Measurements from ENCODE around the gene ISG20. TPM values are rescaled to one million over a fixed set of nuclear protein-coding genes. Genes with fewer than 3 reads are reported as not detected.

ISG20 gene
- total RNA-seq, 1 experiment from 2014 or later = 14.9 TPM

DNA sequence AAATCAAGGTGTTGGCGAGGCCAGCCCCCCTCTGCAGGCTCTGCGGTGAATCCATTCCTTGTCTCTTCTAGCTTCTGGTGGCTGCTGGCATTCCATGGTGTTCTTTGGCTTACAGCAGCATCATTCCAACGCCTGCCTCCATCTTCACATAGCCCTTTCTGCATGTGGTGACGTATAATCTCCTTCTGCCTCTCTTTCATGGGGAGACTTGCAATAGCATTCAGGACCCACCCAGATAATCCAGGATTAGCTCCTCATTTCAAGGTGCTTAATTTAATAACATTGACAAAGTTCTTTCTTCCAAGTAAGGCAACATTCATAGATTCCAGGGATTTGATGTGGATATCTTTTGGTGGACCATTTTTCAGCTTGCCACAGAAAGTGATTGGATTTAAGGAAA is 35.8 kb downstream of the ISG20 start:
- TF ChIP-seq POLR2AphosphoS5 (IDR thresholded peaks at IDR 0.05; ENCODE audit: low read depth, low read length) = no peak
- TF ChIP-seq TCF7L2 (IDR thresholded peaks at IDR 0.05; ENCODE audit: low read depth, low read length) = no peak
- no peak for TF ChIP-seq CTCF (IDR thresholded peaks at IDR 0.05)
- TF ChIP-seq, protein P1, sequence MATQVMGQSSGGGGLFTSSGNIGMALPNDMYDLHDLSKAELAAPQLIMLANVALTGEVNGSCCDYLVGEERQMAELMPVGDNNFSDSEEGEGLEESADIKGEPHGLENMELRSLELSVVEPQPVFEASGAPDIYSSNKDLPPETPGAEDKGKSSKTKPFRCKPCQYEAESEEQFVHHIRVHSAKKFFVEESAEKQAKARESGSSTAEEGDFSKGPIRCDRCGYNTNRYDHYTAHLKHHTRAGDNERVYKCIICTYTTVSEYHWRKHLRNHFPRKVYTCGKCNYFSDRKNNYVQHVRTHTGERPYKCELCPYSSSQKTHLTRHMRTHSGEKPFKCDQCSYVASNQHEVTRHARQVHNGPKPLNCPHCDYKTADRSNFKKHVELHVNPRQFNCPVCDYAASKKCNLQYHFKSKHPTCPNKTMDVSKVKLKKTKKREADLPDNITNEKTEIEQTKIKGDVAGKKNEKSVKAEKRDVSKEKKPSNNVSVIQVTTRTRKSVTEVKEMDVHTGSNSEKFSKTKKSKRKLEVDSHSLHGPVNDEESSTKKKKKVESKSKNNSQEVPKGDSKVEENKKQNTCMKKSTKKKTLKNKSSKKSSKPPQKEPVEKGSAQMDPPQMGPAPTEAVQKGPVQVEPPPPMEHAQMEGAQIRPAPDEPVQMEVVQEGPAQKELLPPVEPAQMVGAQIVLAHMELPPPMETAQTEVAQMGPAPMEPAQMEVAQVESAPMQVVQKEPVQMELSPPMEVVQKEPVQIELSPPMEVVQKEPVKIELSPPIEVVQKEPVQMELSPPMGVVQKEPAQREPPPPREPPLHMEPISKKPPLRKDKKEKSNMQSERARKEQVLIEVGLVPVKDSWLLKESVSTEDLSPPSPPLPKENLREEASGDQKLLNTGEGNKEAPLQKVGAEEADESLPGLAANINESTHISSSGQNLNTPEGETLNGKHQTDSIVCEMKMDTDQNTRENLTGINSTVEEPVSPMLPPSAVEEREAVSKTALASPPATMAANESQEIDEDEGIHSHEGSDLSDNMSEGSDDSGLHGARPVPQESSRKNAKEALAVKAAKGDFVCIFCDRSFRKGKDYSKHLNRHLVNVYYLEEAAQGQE (IDR thresholded peaks at IDR 0.05; ENCODE audit: insufficient read depth in 1 of 2, low read depth in 2 of 2, low read length in 1 of 2) = no peak
- TF ChIP-seq SIN3A (IDR thresholded peaks at IDR 0.05; ENCODE audit: borderline replicate concordance, insufficient read depth, low read depth, low read length) = no peak
- no TSS peak for BruUV-seq (replicated peaks)
- DNase-seq (ENCODE audit: low read depth, low spot score) (no peak), ATAC-seq (no peak)
- in situ Hi-C loops (cut with HindIII; ENCODE audit: low pct_unique_long_range_greater_than_20kb, low sequenced_read_pairs) = no loop called here
- H3K9me3 ChIP-seq (ENCODE audit: control insufficient read depth, insufficient read depth, low read depth, low read length) = no peaks in the 10 kb centered on the region
- H3K27me3 ChIP-seq (ENCODE audit: control insufficient read depth, insufficient read depth, low read length) = peaks cover 8% of the 10 kb centered on the region; the same call in 1 of the 2 replicates
- intact Hi-C loops (cut with micrococcal nuclease; ENCODE audit: unreplicated experiment) = no loop called here
- H3K4me1 ChIP-seq (ENCODE audit: control insufficient read depth, insufficient read depth, low read length) = no peaks in the 10 kb centered on the region
- POLR2A ChIA-PET = no interaction called here
- H3K36me3 ChIP-seq (ENCODE audit: control insufficient read depth, insufficient read depth, low read length) = no peaks in the 10 kb centered on the region
- CTCF ChIA-PET = no interaction called here
- H3K27ac ChIP-seq (ENCODE audit: low read length) = no peak overlapping the region
- no peak overlapping the region for H3K4me3 ChIP-seq (ENCODE audit: low read depth in 2 of 2, low read length in 2 of 2)

DNA sequence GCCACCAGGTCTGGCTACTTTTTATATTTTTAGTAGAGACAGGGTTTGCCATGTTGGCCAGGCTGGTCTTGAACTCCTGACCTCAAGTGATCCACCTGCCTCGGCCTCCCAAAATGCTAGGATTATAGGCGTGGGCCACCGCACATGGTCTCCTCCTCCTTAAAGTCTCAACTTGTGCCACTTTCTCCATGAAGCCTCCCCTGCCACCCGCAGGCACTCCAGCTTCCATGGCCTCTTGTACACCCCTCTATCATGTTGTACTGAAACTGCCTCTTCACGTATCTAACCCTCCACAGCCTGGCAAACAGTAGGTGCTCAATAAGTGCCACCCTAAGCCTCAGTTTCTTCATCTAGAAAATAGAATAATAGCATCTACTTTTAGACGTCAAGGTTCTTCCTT is 39.9 kb downstream of the ISG20 start:
- in situ Hi-C loops (cut with HindIII; ENCODE audit: low pct_unique_long_range_greater_than_20kb, low sequenced_read_pairs) (no loop called here), intact Hi-C loops (cut with micrococcal nuclease; ENCODE audit: unreplicated experiment) (no loop called here)
- H3K27me3 ChIP-seq (ENCODE audit: control insufficient read depth, insufficient read depth, low read length) = peaks cover 3% of the 10 kb centered on the region; the same call in 1 of the 2 replicates
- DNase-seq (ENCODE audit: low read depth, low spot score) (no peak), ATAC-seq (no peak)
- ChIA-PET CTCF (no interaction called here), POLR2A (interaction anchor here (0.6 kb wide), 1 partner anchor 13 kb away, joined by 5 read pairs; no protein-coding TSS in a partner anchor)
- TF ChIP-seq TCF7L2 (IDR thresholded peaks at IDR 0.05; ENCODE audit: low read depth, low read length) (no peak), POLR2AphosphoS5 (IDR thresholded peaks at IDR 0.05; ENCODE audit: low read depth, low read length) (no peak), CTCF (IDR thresholded peaks at IDR 0.05) (no peak), SIN3A (IDR thresholded peaks at IDR 0.05; ENCODE audit: borderline replicate concordance, insufficient read depth, low read depth, low read length) (no peak)
- TF ChIP-seq, protein P1 (IDR thresholded peaks at IDR 0.05; ENCODE audit: insufficient read depth in 1 of 2, low read depth in 2 of 2, low read length in 1 of 2) = no peak
- no peak overlapping the region for H3K4me3 ChIP-seq (ENCODE audit: low read depth in 2 of 2, low read length in 2 of 2)
- no peaks in the 10 kb centered on the region for H3K9me3 ChIP-seq (ENCODE audit: control insufficient read depth, insufficient read depth, low read depth, low read length)
- no peak overlapping the region for H3K27ac ChIP-seq (ENCODE audit: low read length)
- H3K4me1 ChIP-seq (ENCODE audit: control insufficient read depth, insufficient read depth, low read length) = no peaks in the 10 kb centered on the region
- H3K36me3 ChIP-seq (ENCODE audit: control insufficient read depth, insufficient read depth, low read length) = no peaks in the 10 kb centered on the region
- BruUV-seq (replicated peaks) = no TSS peak
